GM08714 (cell line): Measurements from ENCODE around the gene CYP4F12.

Experiments
- H3K4me3 ChIP-seq: fragments of 200-500 bp; sonication (Bioruptor generic); 2 replicates; pipeline ENCODE4 v1.5.1; 2014; ENCODE audit warnings: mild to moderate bottlenecking, low read length, inconsistent platforms
- ZNF274 ChIP-seq: IDR thresholded peaks from 2 replicates; pipeline ENCODE4 v1.6.1; 2012; ENCODE audit warnings: mild to moderate bottlenecking, low read depth, low read length

The CYP4F12 gene

GRCh38 chr19:15672580-15673175, at the start of gene CYP4F12:
Gene CYP4F12 (plus strand): TSS chr19:15673087. CDS start chr19:15673530, 443 bp downstream.
- TF ChIP-seq ZNF274 = no peak
- no peak within 1 kb of the TSS for H3K4me3 ChIP-seq

- no peak for TF ChIP-seq ZNF274
- no peak overlapping the region for H3K4me3 ChIP-seq
Measured at GRCh38 chr19:15623711-15624318, 49.1 kb upstream of the CYP4F12 start.

- no peak overlapping the region for H3K4me3 ChIP-seq
- TF ChIP-seq ZNF274 = no peak
Measured at GRCh38 chr19:15628236-15629002, 44.5 kb upstream of the CYP4F12 start.

- no peak overlapping the region for H3K4me3 ChIP-seq
- TF ChIP-seq ZNF274 = no peak
Measured at GRCh38 chr19:15629003-15629880, 43.6 kb upstream of the CYP4F12 start.

- no peak for TF ChIP-seq ZNF274
- H3K4me3 ChIP-seq = no peak overlapping the region
Measured at GRCh38 chr19:15631817-15632216, 41.1 kb upstream of the CYP4F12 start.

- no peak overlapping the region for H3K4me3 ChIP-seq
- TF ChIP-seq ZNF274 = no peak
Measured at GRCh38 chr19:15633082-15633835, 39.6 kb upstream of the CYP4F12 start.

GRCh38 chr19:15634105-15634504, 38.8 kb upstream of the CYP4F12 start:
- no peak overlapping the region for H3K4me3 ChIP-seq
- no peak for TF ChIP-seq ZNF274

GRCh38 chr19:15635016-15635805, 37.7 kb upstream of the CYP4F12 start:
- no peak overlapping the region for H3K4me3 ChIP-seq
- TF ChIP-seq ZNF274 = no peak

- TF ChIP-seq ZNF274 = no peak
- H3K4me3 ChIP-seq = no peak overlapping the region
Measured at GRCh38 chr19:15636026-15636425, 36.9 kb upstream of the CYP4F12 start.

GRCh38 chr19:15639596-15639995, 33.3 kb upstream of the CYP4F12 start:
- H3K4me3 ChIP-seq = no peak overlapping the region
- no peak for TF ChIP-seq ZNF274

GRCh38 chr19:15640294-15640903, 32.5 kb upstream of the CYP4F12 start, which contains the start of gene CYP4F3:
Gene CYP4F3 (plus strand): TSS chr19:15640897. CDS start chr19:15641416, 519 bp downstream.
- no peak for TF ChIP-seq ZNF274
- no peak within 1 kb of the TSS for H3K4me3 ChIP-seq

GRCh38 chr19:15640904-15641597, 31.8 kb upstream of the CYP4F12 start:
- TF ChIP-seq ZNF274 = no peak
- no peak overlapping the region for H3K4me3 ChIP-seq
